ENCODE results near the gene TMPRSS9. TPM values are rescaled to one million over a fixed set of nuclear protein-coding genes. Genes with fewer than 3 reads are reported as not detected.

The TMPRSS9 gene
- total and polyA plus RNA-seq, 2 donors from 2014 or later: not detected

- Histone ChIP-seq H3K27me3 (ENCODE audit: control insufficient read depth, insufficient read depth, low read length) (no peaks in the 10 kb centered on the region), H3K9ac (ENCODE audit: low read length in 3 of 3) (no peak overlapping the region), H3K27ac (ENCODE audit: low read depth in 2 of 2, low read length in 2 of 2) (no peak overlapping the region), H3K4me3 (ENCODE audit: low read length in 3 of 3) (no peak overlapping the region), H3K9me3 (ENCODE audit: control insufficient read depth in 2 of 3, insufficient read depth in 1 of 3, low read length in 3 of 3) (no peaks in the 10 kb centered on the region), H3K36me3 (ENCODE audit: control insufficient read depth in 2 of 3, insufficient read depth in 3 of 3, low read length in 3 of 3) (no peaks in the 10 kb centered on the region), H3K4me1 (ENCODE audit: control insufficient read depth in 2 of 3, insufficient read depth in 2 of 3, low read depth in 1 of 3, low read length in 3 of 3) (no peaks in the 10 kb centered on the region)
- intact Hi-C loops (cut with DNase I): no loop called here
- DNase-seq: no peak
- no peak for FAIRE-seq
- TF ChIP-seq CTCF (IDR thresholded peaks at IDR 0.05; ENCODE audit: borderline replicate concordance, extremely low read depth, insufficient read depth): no peak
Measured at GRCh38 chr19:2413159-2413558, 53.1 kb downstream of the TMPRSS9 start.

GRCh38 chr19:2413629-2414028 lies 53.6 kb downstream of the TMPRSS9 start:
- FAIRE-seq (no peak), DNase-seq (no peak)
- Histone ChIP-seq H3K4me3 (ENCODE audit: low read length in 3 of 3) (no peak overlapping the region), H3K9me3 (ENCODE audit: control insufficient read depth in 2 of 3, insufficient read depth in 1 of 3, low read length in 3 of 3) (no peaks in the 10 kb centered on the region), H3K36me3 (ENCODE audit: control insufficient read depth in 2 of 3, insufficient read depth in 3 of 3, low read length in 3 of 3) (no peaks in the 10 kb centered on the region), H3K9ac (ENCODE audit: low read length in 3 of 3) (no peak overlapping the region), H3K4me1 (ENCODE audit: control insufficient read depth in 2 of 3, insufficient read depth in 2 of 3, low read depth in 1 of 3, low read length in 3 of 3) (no peaks in the 10 kb centered on the region), H3K27ac (ENCODE audit: low read depth in 2 of 2, low read length in 2 of 2) (no peak overlapping the region), H3K27me3 (ENCODE audit: control insufficient read depth, insufficient read depth, low read length) (no peaks in the 10 kb centered on the region)
- intact Hi-C loops (cut with DNase I): no loop called here
- TF ChIP-seq CTCF (IDR thresholded peaks at IDR 0.05; ENCODE audit: borderline replicate concordance, extremely low read depth, insufficient read depth): no peak

- Histone ChIP-seq H3K4me1 (ENCODE audit: control insufficient read depth in 2 of 3, insufficient read depth in 2 of 3, low read depth in 1 of 3, low read length in 3 of 3) (no peaks in the 10 kb centered on the region), H3K27me3 (ENCODE audit: control insufficient read depth, insufficient read depth, low read length) (no peaks in the 10 kb centered on the region), H3K9me3 (ENCODE audit: control insufficient read depth in 2 of 3, insufficient read depth in 1 of 3, low read length in 3 of 3) (no peaks in the 10 kb centered on the region), H3K36me3 (ENCODE audit: control insufficient read depth in 2 of 3, insufficient read depth in 3 of 3, low read length in 3 of 3) (no peaks in the 10 kb centered on the region), H3K4me3 (ENCODE audit: low read length in 3 of 3) (no peak overlapping the region), H3K27ac (ENCODE audit: low read depth in 2 of 2, low read length in 2 of 2) (no peak overlapping the region), H3K9ac (ENCODE audit: low read length in 3 of 3) (no peak overlapping the region)
- DNase-seq: no peak
- FAIRE-seq: no peak
- TF ChIP-seq CTCF (IDR thresholded peaks at IDR 0.05; ENCODE audit: borderline replicate concordance, extremely low read depth, insufficient read depth): no peak
- intact Hi-C loops (cut with DNase I): no loop called here
Measured at GRCh38 chr19:2415281-2415972, 55.4 kb downstream of the TMPRSS9 start.

- Histone ChIP-seq H3K9me3 (ENCODE audit: control insufficient read depth in 2 of 3, insufficient read depth in 1 of 3, low read length in 3 of 3) (no peaks in the 10 kb centered on the region), H3K9ac (ENCODE audit: low read length in 3 of 3) (no peak overlapping the region), H3K4me3 (ENCODE audit: low read length in 3 of 3) (no peak overlapping the region), H3K27ac (ENCODE audit: low read depth in 2 of 2, low read length in 2 of 2) (no peak overlapping the region), H3K27me3 (ENCODE audit: control insufficient read depth, insufficient read depth, low read length) (no peaks in the 10 kb centered on the region), H3K36me3 (ENCODE audit: control insufficient read depth in 2 of 3, insufficient read depth in 3 of 3, low read length in 3 of 3) (no peaks in the 10 kb centered on the region), H3K4me1 (ENCODE audit: control insufficient read depth in 2 of 3, insufficient read depth in 2 of 3, low read depth in 1 of 3, low read length in 3 of 3) (no peaks in the 10 kb centered on the region)
- no peak for TF ChIP-seq CTCF (IDR thresholded peaks at IDR 0.05; ENCODE audit: borderline replicate concordance, extremely low read depth, insufficient read depth)
- FAIRE-seq (no peak), DNase-seq (no peak)
- intact Hi-C loops (cut with DNase I): no loop called here
Measured at GRCh38 chr19:2415973-2416319, 55.9 kb downstream of the TMPRSS9 start.
